Keratinocyte (primary cell): Measurements from ENCODE around the gene SYVN1.

Experiments used
- EZH2 ChIP-seq: IDR thresholded peaks from one replicate; pipeline ENCODE4 v1.6.1; 2012; ENCODE audit warnings: inconsistent platforms, mild to moderate bottlenecking, low read length, moderate library complexity
- TF ChIP-seq, protein P1 (sequence below), 3 experiments: IDR thresholded peaks in 1 of 3; conservative IDR thresholded peaks in 1 of 3; optimal IDR thresholded peaks in 1 of 3; 2 replicates in 2 of 3; 3 replicates in 1 of 3; pipeline versions ENCODE3 to v1.5.1; 2011; ENCODE audit warnings: low read length in 3 of 3, mild to moderate bottlenecking in 3 of 3, moderate library complexity in 2 of 3, control low read depth in 1 of 3, inconsistent platforms in 1 of 3; ENCODE audit not compliant: insufficient read depth in 2 of 3; ENCODE audit errors: extremely low read depth in 1 of 3

DNA sequence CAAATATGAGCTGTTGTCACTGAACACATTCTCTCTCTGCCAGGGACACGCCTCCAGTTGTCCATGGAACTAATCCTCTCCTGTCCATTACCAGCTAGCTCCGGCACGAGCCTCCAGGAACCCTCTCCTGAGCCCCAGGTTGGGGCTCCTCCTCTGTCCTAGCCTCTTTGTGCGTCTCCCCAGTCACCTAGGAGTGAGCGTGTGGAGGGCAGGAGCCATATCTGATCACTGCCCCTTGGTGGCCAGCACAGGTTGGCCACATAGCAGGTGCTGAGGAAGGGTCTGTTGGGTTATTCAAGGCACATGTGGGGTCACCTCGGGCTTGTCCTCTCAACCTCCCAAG is 2.5 kb downstream of the SYVN1 start:
- TF ChIP-seq, protein P1, sequence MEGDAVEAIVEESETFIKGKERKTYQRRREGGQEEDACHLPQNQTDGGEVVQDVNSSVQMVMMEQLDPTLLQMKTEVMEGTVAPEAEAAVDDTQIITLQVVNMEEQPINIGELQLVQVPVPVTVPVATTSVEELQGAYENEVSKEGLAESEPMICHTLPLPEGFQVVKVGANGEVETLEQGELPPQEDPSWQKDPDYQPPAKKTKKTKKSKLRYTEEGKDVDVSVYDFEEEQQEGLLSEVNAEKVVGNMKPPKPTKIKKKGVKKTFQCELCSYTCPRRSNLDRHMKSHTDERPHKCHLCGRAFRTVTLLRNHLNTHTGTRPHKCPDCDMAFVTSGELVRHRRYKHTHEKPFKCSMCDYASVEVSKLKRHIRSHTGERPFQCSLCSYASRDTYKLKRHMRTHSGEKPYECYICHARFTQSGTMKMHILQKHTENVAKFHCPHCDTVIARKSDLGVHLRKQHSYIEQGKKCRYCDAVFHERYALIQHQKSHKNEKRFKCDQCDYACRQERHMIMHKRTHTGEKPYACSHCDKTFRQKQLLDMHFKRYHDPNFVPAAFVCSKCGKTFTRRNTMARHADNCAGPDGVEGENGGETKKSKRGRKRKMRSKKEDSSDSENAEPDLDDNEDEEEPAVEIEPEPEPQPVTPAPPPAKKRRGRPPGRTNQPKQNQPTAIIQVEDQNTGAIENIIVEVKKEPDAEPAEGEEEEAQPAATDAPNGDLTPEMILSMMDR (optimal IDR thresholded peaks at IDR 0.05 in 1 of 3, IDR thresholded peaks at IDR 0.05 in 1 of 3, conservative IDR thresholded peaks at IDR 0.05 in 1 of 3; ENCODE audit: extremely low read depth in 1 of 3, insufficient read depth in 2 of 3, low read length in 3 of 3): no peak
- TF ChIP-seq EZH2: no peak
